H1 (cell line): Measurements from ENCODE around the gene STX11. TPM values are rescaled to one million over a fixed set of nuclear protein-coding genes. Genes with fewer than 3 reads are reported as not detected.

Experiments
- CTCF ChIA-PET: fragments of 300-600 bp; sonication (Branson Sonifier 250); formaldehyde crosslinking; loops from one replicate; lab custom pipeline; 2021; ENCODE audit not compliant: partially characterized antibody; lab: Charles Lee
- POLR2A ChIA-PET: fragments of 300-600 bp; sonication (Branson Sonifier 250); formaldehyde crosslinking; loops from one replicate; lab custom pipeline; 2021; ENCODE audit warnings: inconsistent platforms; ENCODE audit not compliant: partially characterized antibody; lab: Charles Lee
- DNase-seq, 2 experiments: peaks; one replicate each; pipeline versions ENCODE4 v3.0.0 to v3.0.0-alpha.2; 2010 to 2022; ENCODE audit warnings: low spot score in 2 of 2, low read depth in 1 of 2, mixed read lengths in 1 of 2
- FAIRE-seq: peaks from 2 replicates; lab custom pipeline; 2011; peaks lifted over from hg19 to GRCh38; lab: Jason Lieb, UNC
- H2AFZ ChIP-seq: 2 replicates; pipeline ENCODE4 v1.8.1; 2012; ENCODE audit warnings: low read length, inconsistent platforms
- H2AK5ac ChIP-seq: 2 replicates; pipeline ENCODE4 v1.6.1; 2013; ENCODE audit warnings: low read depth, low read length
- H2BK120ac ChIP-seq: replicated peaks from 2 replicates; pipeline ENCODE3; 2013; ENCODE audit warnings: low read depth, low read length, inconsistent platforms
- H2BK12ac ChIP-seq: 2 replicates; pipeline ENCODE4 v1.6.1; 2013; ENCODE audit warnings: low read depth, low read length
- H2BK15ac ChIP-seq: 2 replicates; pipeline ENCODE4 v1.6.1; 2013; ENCODE audit warnings: low read length
- H2BK20ac ChIP-seq: 2 replicates; pipeline ENCODE4 v1.6.1; 2013; ENCODE audit warnings: low read length
- H2BK5ac ChIP-seq: 2 replicates; pipeline ENCODE4 v1.6.1; 2013; ENCODE audit warnings: low read depth, low read length
- H3K14ac ChIP-seq: 2 replicates; pipeline ENCODE4 v1.6.1; 2013; ENCODE audit warnings: inconsistent platforms; ENCODE audit not compliant: insufficient read length
- H3K18ac ChIP-seq: 2 replicates; pipeline ENCODE4 v1.6.1; 2013; ENCODE audit warnings: low read length; ENCODE audit errors: extremely low read depth
- H3K23ac ChIP-seq: 2 replicates; pipeline ENCODE4 v1.6.1; 2013; ENCODE audit warnings: inconsistent platforms; ENCODE audit not compliant: insufficient read length
- H3K23me2 ChIP-seq: 2 replicates; pipeline ENCODE4 v1.6.1; 2013; ENCODE audit warnings: low read depth, low read length
- H3K27ac ChIP-seq: 2 replicates; pipeline ENCODE4 v1.6.1; 2011; ENCODE audit warnings: low read depth, low read length, inconsistent platforms
- H3K27me3 ChIP-seq, 4 experiments: replicated peaks in 1 of 4; 1 replicate in 1 of 4; 2 replicates in 3 of 4; pipeline versions ENCODE4 v1.6.1 to v1.8.1; 2011 to 2013; ENCODE audit warnings: low read length in 3 of 4, mild to moderate bottlenecking in 3 of 4, inconsistent platforms in 2 of 4, mixed read lengths in 2 of 4, moderate library complexity in 1 of 4; ENCODE audit not compliant: control insufficient read depth in 3 of 4, insufficient read depth in 3 of 4; ENCODE audit errors: extremely low read depth in 1 of 4
- H3K36me3 ChIP-seq, 4 experiments: 2 replicates each; pipeline versions ENCODE4 v1.6.1 to v1.8.1; 2011 to 2013; ENCODE audit warnings: mild to moderate bottlenecking in 4 of 4, low read length in 3 of 4, moderate library complexity in 2 of 4, control low read depth in 1 of 4, inconsistent platforms in 1 of 4; ENCODE audit not compliant: insufficient read depth in 4 of 4, control insufficient read depth in 2 of 4
- H3K4ac ChIP-seq: replicated peaks from 2 replicates; pipeline ENCODE3; 2013; ENCODE audit warnings: low read length, low read depth, mixed read lengths, inconsistent platforms; ENCODE audit not compliant: insufficient read length
- H3K4me1 ChIP-seq, 4 experiments: replicated peaks in 1 of 4; 1 replicate in 1 of 4; 2 replicates in 3 of 4; pipeline versions ENCODE4 v1.6.1 to v1.8.1; 2011 to 2013; ENCODE audit warnings: low read length in 3 of 4, inconsistent platforms in 2 of 4, mixed read lengths in 1 of 4; ENCODE audit not compliant: insufficient read depth in 4 of 4, control insufficient read depth in 3 of 4
- H3K4me2 ChIP-seq, 2 experiments: 2 replicates each; pipeline versions ENCODE4 v1.6.1 to v1.8.1; 2011 to 2013; ENCODE audit warnings: low read depth in 2 of 2, low read length in 2 of 2, control low read depth in 1 of 2, inconsistent platforms in 1 of 2, mild to moderate bottlenecking in 1 of 2; ENCODE audit not compliant: insufficient read depth in 1 of 2
- H3K4me3 ChIP-seq, 4 experiments: fragments of 200-600, 300-600 bp in 1 of 4; sonication (generic), shearing (Covaris generic), sonication (Bioruptor Twin) in 1 of 4; 2 replicates each; pipeline versions ENCODE4 v1.5.1 to v1.8.1; 2011 to 2016; ENCODE audit warnings: low read length in 4 of 4, low read depth in 3 of 4, control low read depth in 2 of 4, inconsistent platforms in 2 of 4, mild to moderate bottlenecking in 2 of 4, mixed read lengths in 1 of 4, moderate library complexity in 1 of 4; ENCODE audit not compliant: insufficient read depth in 2 of 4; ENCODE audit errors: extremely low read depth in 1 of 4
- H3K56ac ChIP-seq: replicated peaks from 2 replicates; pipeline ENCODE3; 2013; ENCODE audit warnings: low read depth, mild to moderate bottlenecking, mixed read lengths, low read length, inconsistent platforms; ENCODE audit not compliant: insufficient read length
- H3K79me1 ChIP-seq: 2 replicates; pipeline ENCODE4 v1.6.1; 2013; ENCODE audit warnings: low read depth, low read length, control low read depth
- H3K79me2 ChIP-seq, 2 experiments: 2 replicates each; pipeline versions ENCODE4 v1.6.1 to v1.8.1; 2012 to 2013; ENCODE audit warnings: low read length in 2 of 2, mild to moderate bottlenecking in 2 of 2, inconsistent platforms in 1 of 2; ENCODE audit not compliant: insufficient read depth in 2 of 2, control insufficient read depth in 1 of 2
- H3K9ac ChIP-seq, 4 experiments: replicated peaks in 1 of 4; 1 replicate in 1 of 4; 2 replicates in 3 of 4; pipeline versions ENCODE4 v1.6.1 to v1.8.1; 2011 to 2013; ENCODE audit warnings: low read depth in 3 of 4, low read length in 3 of 4, control low read depth in 2 of 4, mild to moderate bottlenecking in 2 of 4, moderate library complexity in 2 of 4, inconsistent platforms in 1 of 4; ENCODE audit errors: extremely low read depth in 1 of 4
- H3K9me3 ChIP-seq, 2 experiments: 2 replicates each; pipeline versions ENCODE4 v1.6.1 to v1.8.1; 2012 to 2013; ENCODE audit warnings: mild to moderate bottlenecking in 2 of 2, moderate library complexity in 2 of 2, control low read depth in 1 of 2, inconsistent platforms in 1 of 2, low read depth in 1 of 2, low read length in 1 of 2, mixed read lengths in 1 of 2; ENCODE audit not compliant: insufficient read depth in 2 of 2
- H4K20me1 ChIP-seq, 2 experiments: replicated peaks in 1 of 2; 2 replicates each; pipeline versions ENCODE3 to v1.8.1; 2011 to 2013; ENCODE audit warnings: inconsistent platforms in 2 of 2, low read length in 2 of 2, mild to moderate bottlenecking in 1 of 2; ENCODE audit not compliant: insufficient read depth in 2 of 2, control insufficient read depth in 1 of 2
- H4K5ac ChIP-seq: 2 replicates; pipeline ENCODE4 v1.6.1; 2013; ENCODE audit warnings: low read length, low read depth, mixed read lengths, inconsistent platforms; ENCODE audit not compliant: insufficient read length
- H4K8ac ChIP-seq: 2 replicates; pipeline ENCODE4 v1.8.0; 2013; ENCODE audit warnings: mild to moderate bottlenecking, moderate library complexity, low read length, inconsistent platforms; ENCODE audit not compliant: insufficient read depth; ENCODE audit errors: extremely low read depth
- H4K91ac ChIP-seq: replicated peaks from 2 replicates; pipeline ENCODE3; 2013; ENCODE audit warnings: low read length, mixed read lengths, inconsistent platforms; ENCODE audit not compliant: insufficient read length
- ATF3 ChIP-seq: IDR thresholded peaks from 2 replicates; pipeline ENCODE4 v1.6.1; 2011; ENCODE audit warnings: low read depth, mild to moderate bottlenecking, low read length; ENCODE audit not compliant: insufficient read depth
- BACH1 ChIP-seq: IDR thresholded peaks from 2 replicates; pipeline ENCODE4 v1.6.1; 2012; ENCODE audit warnings: low read length, improper control_type of control experiment
- BRCA1 ChIP-seq: IDR thresholded peaks from 2 replicates; pipeline ENCODE4 v1.6.1; 2012; ENCODE audit warnings: low read depth, low read length, improper control_type of control experiment
- GABPA ChIP-seq: IDR thresholded peaks from 2 replicates; pipeline ENCODE4 v1.6.1; 2011; ENCODE audit warnings: mild to moderate bottlenecking, low read length, moderate library complexity, borderline replicate concordance; ENCODE audit not compliant: insufficient read depth
- JUN ChIP-seq: IDR thresholded peaks from 2 replicates; pipeline ENCODE4 v1.6.1; 2011; ENCODE audit warnings: low read depth, mild to moderate bottlenecking, improper control_type of control experiment, low read length
- NANOG ChIP-seq: IDR thresholded peaks from 2 replicates; pipeline ENCODE4 v1.6.1; 2011; ENCODE audit warnings: low read length, low read depth, mild to moderate bottlenecking, inconsistent platforms; ENCODE audit not compliant: insufficient read depth, poor library complexity, severe bottlenecking
- POLR2AphosphoS5 ChIP-seq: IDR thresholded peaks from 2 replicates; pipeline ENCODE4 v1.6.1; 2011; ENCODE audit warnings: low read depth, low read length
- RNF2 ChIP-seq: fragments of 200-900, 300-1000 bp; sonication (generic); IDR thresholded peaks from 2 replicates; pipeline ENCODE4 v1.7.1; 2016; ENCODE audit warnings: borderline replicate concordance, low read depth, mild to moderate bottlenecking, antibody characterized with exemption, low read length; ENCODE audit not compliant: poor library complexity, severe bottlenecking; ENCODE audit errors: missing control alignments
- SIX5 ChIP-seq: IDR thresholded peaks from 2 replicates; pipeline ENCODE4 v1.6.1; 2011; ENCODE audit warnings: mild to moderate bottlenecking, low read depth, low read length
- SP2 ChIP-seq: IDR thresholded peaks from 2 replicates; pipeline ENCODE4 v1.6.1; 2012; ENCODE audit warnings: mild to moderate bottlenecking, low read length, inconsistent platforms
- WGBS, 2 experiments: shearing (Covaris generic) in 1 of 2; methylation state at CpG; one replicate each; pipeline versions ENCODE4 v1.1.6 to v1.1.7; 2013 to 2015; ENCODE audit warnings: low lambda C conversion rate in 2 of 2, mixed read lengths in 2 of 2, inconsistent platforms in 1 of 2, low coverage in 1 of 2, missing lambda C conversion rate in 1 of 2; ENCODE audit not compliant: insufficient replicate concordance in 2 of 2, insufficient coverage in 1 of 2, insufficient read length in 1 of 2; ENCODE audit errors: extremely low coverage in 1 of 2, missing lambda C conversion rate in 1 of 2; 5-methylcytosine and 5-hydroxymethylcytosine counted together
- polyA plus RNA-seq, 7 experiments: library from polyadenylated mRNA; depleted of rRNA in 3 of 7; stranded (reverse) in 5 of 7; unstranded in 2 of 7; fragments of >200 nt in 5 of 7; fragments of 200-250 nt in 2 of 7; gene quantifications; 1 replicate in 5 of 7; 2 replicates in 1 of 7; 4 replicates in 1 of 7; pipeline versions ENCODE4 v1.2.1 to v1.2.3, GENCODE V29; 2011 to 2013; ENCODE audit warnings: missing spikeins in 2 of 7, mixed read lengths in 2 of 7
- total RNA-seq: library from RNA; stranded (reverse); fragmentation: NEBNext Ultra II Directional; extraction: Animal tissue kit (Norgen Biotek cat#: 25700); gene quantifications from 2 replicates; pipeline ENCODE4 v1.2.1, GENCODE V29; 2021

The STX11 gene
- total and polyA plus RNA-seq, 2 of the 8 experiments (the other 6 are each of a cell fraction or from before 2014, with no cell fraction given): 0.15 to 0.34 TPM

GRCh38 chr6:144215932-144216667, 65.8 kb downstream of the STX11 start:
- CTCF ChIA-PET: interaction anchor here (0.7 to 3.7 kb wide), 16 partner anchors 9 to 258 kb away, joined by 3 to 33 read pairs (median 4); no protein-coding TSS in a partner anchor
- TF ChIP-seq JUN (no peak), SIX5 (no peak), NANOG (no peak), SP2 (no peak), ATF3 (no peak), RNF2 (no peak), GABPA (no peak), POLR2AphosphoS5 (no peak; the same call in 1 of the 2 replicates), BACH1 (peak; percentile 60; the same call in 1 of the 2 replicates), BRCA1 (peak; percentile 67)

More at GRCh38 chr6:144215932-144216667, 65.8 kb downstream of the STX11 start:
- peak overlapping the region; percentile 97; the same call in 1 of the 2 replicates for H4K8ac ChIP-seq
- H2BK20ac ChIP-seq: no peak overlapping the region
- H3K36me3 ChIP-seq: no peaks in the 10 kb centered on the region
- H4K91ac ChIP-seq: peak overlapping the region; percentile 83
- no peak overlapping the region for H3K14ac ChIP-seq
- FAIRE-seq (peak; percentile 28), DNase-seq (peak; percentile 93 to 98)
- peaks cover 4% of the 10 kb centered on the region for H3K23me2 ChIP-seq
- no peaks in the 10 kb centered on the region for H4K20me1 ChIP-seq
- no peaks in the 10 kb centered on the region for H3K79me1 ChIP-seq
- H3K56ac ChIP-seq: peak overlapping the region; percentile 79
- peak overlapping the region; percentile 70 to 80 for H3K4me2 ChIP-seq
- peak overlapping the region; percentile 82 for H2BK12ac ChIP-seq
- no peaks in the 10 kb centered on the region for H3K79me2 ChIP-seq
- 2% methylated on average over 49 of the region's 61 CpGs; no CpG with 5 or more reads in 1 of the 2 experiments for WGBS, 2 experiments
- peak overlapping the region; percentile 86 for H4K5ac ChIP-seq
- H3K18ac ChIP-seq: peak overlapping the region; percentile 80
- H3K4me1 ChIP-seq: peaks cover 2 to 9% (median 7%) of the 10 kb centered on the region in 4 experiments; a peak in 6 of 7 replicates
- peak overlapping the region; percentile 36; the same call in 1 of the 2 replicates for H2BK15ac ChIP-seq
- H3K4ac ChIP-seq: peak overlapping the region; percentile 75
- no peaks in the 10 kb centered on the region; a peak in 1 of 7 replicates for H3K27me3 ChIP-seq
- peak overlapping the region; percentile 98 for H2AFZ ChIP-seq
- H3K27ac ChIP-seq: peak overlapping the region; percentile 49; the same call in 1 of the 2 replicates
- H3K9ac ChIP-seq: peak overlapping the region in 3 of 4 experiments; percentile 48 to 80 (median 76); a peak in 6 of 7 replicates
- peak overlapping the region; percentile 50 for H2BK120ac ChIP-seq
- H2BK5ac ChIP-seq: peak overlapping the region; percentile 79; the same call in 1 of the 2 replicates
- POLR2A ChIA-PET: interaction anchor here (0.7 to 1.4 kb wide), 7 partner anchors 9 to 266 kb away, joined by 3 to 6 read pairs (median 3); partner anchors contain the start of gene UTRN
- H2AK5ac ChIP-seq: no peak overlapping the region
- H3K4me3 ChIP-seq: peak overlapping the region; percentile 60 to 79 (median 68)
- no peaks in the 10 kb centered on the region for H3K9me3 ChIP-seq
- no peak overlapping the region for H3K23ac ChIP-seq
